Right renal cortex interstitium (tissue), 3 donors: Measurements from ENCODE around the gene PPM1D. TPM values are rescaled to one million over a fixed set of nuclear protein-coding genes. Genes with fewer than 3 reads are reported as not detected.

Experiments
- DNase-seq, 3 donors: peaks; one replicate each; pipeline ENCODE4 v3.0.0-alpha.2; 2013; ENCODE audit warnings: low read depth in 3 of 3, low spot score in 2 of 3
- polyA plus RNA-seq, 3 donors: library from polyadenylated mRNA; unstranded; fragments of 120-200 nt; gene quantifications; one replicate each; pipeline ENCODE4 v1.2.1, GENCODE V29; 2013; ENCODE audit not compliant: insufficient read length in 3 of 3

PPM1D gene
- polyA plus RNA-seq, 3 donors = 25.2 to 26.0 (median 25.3) TPM

DNA sequence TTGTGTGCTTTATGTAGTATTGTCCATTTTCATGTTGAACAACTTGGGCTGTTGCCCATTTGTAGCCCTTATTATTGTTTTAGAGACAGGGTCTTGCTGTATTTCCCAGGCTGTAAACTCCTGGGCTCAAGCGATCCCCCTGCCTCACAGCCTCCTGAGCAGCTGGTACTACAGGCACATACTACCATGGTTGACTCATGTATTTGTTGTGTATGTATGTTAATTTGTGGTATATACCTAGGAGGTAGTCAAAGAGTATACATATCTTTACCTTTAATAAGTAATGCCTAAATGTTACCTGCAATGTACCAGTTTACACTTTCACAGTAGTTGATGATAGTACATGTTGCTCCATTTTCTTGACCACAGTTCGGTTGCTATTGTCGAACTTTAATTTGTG is 18.1 kb downstream of the PPM1D start:
- no peak for DNase-seq

DNA sequence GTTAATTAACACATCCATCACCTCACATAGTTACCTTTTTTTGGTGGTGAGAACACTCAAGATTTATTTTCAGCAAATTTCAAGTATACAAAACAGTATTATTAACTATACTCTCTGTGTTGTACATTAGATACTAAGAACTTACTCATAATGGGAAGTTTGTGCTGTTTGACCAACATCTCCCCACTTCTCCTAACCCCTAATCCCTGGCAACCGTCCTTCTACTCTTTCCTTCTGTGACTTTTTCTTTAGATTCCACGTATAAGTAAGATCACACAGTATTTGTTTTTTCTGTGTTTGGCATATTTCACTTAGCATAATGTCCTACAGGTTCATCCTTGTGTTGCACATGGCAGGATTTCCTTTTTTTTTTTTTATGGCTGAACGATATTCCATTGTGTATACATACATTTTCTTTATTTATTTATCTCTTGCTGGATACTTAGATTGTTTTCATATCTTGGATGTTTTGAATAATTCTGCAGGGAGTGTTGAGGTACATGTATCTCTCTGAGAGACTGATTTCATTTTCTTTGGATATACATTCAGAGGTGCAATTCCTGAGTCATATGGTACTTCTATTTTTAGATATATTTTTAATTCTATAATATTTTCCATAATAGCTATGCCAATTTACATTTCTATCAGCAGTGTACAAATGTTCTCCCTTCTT is 19.0 kb downstream of the PPM1D start:
- no peak for DNase-seq

DNA sequence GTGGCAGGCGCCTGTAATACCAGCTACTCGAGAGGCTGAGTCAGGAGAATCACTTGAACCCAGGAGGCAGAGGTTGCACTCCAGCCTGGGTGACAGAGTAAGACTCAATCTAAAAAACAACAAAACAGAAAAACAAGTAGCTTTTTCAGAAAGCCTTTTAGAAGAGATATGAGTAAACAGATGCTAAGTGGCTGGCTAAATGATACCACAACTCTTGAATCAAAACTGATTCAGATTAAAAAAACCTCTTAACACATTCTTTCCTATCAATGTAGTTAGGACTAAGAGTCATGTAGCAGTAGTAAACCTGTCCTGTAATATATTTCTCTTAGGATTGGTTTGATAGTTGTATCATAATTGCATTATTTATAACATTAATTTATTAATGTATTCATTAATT is 23.0 kb downstream of the PPM1D start:
- DNase-seq = no peak

DNA sequence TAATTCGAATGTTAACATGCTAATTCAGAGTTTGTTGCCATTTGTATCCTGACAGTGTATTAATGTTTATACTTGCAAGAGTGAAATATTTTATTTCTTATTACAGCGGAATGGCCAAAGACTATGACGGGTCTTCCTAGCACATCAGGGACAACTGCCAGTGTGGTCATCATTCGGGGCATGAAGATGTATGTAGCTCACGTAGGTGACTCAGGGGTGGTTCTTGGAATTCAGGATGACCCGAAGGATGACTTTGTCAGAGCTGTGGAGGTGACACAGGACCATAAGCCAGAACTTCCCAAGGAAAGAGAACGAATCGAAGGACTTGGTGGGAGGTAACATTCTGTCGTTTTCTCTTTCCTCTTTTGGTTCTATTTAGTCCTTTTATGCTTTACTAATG is 23.4 kb downstream of the PPM1D start:
- DNase-seq = no peak

DNA sequence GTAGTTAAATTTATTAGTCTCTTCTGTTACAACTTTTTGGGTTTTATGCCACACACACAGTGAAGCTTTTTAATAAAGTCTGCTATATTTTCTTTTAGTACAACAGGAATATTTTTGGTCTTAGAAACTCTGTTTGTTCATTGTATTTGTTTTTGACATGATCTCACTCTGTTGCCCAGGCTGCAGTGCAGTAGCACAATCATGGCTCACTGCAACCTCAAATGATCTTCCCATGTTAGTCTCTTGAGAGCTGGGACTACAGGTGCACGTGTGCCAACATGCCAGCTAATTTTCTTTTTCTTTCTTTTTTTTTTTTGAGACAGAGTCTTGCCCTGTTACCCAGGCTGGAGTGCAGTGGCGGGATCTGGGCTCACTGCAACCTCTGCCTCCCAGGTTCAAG is 27.1 kb downstream of the PPM1D start:
- DNase-seq = no peak

DNA sequence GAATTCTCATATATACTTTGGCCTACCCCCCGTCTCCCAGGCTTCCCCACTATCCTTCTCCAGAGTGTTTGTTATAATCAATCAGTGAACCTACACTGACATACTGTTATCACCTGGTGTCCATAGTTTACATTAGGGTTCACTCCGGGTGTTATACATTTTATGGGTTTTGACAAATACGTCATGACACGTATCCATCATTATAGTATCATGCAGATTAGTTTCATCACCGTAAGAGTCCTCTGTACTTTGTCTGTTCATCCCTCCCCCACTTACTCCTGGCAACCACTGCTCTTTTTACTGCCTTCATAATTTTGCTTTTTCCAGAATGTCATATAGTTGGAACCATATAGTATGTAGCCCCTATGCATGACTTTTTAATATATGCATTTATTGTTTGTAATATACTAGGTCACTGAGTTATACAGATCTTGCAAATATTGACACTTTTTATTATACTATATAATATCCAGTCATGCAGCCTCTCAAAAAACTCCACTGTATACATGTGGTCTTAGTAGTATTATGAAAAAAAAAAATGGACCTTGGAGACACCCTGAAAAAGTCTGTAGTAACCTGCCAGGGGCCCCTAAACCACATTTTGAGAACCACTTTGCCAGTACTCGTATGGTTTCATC is 28.4 kb downstream of the PPM1D start:
- DNase-seq = no peak

DNA sequence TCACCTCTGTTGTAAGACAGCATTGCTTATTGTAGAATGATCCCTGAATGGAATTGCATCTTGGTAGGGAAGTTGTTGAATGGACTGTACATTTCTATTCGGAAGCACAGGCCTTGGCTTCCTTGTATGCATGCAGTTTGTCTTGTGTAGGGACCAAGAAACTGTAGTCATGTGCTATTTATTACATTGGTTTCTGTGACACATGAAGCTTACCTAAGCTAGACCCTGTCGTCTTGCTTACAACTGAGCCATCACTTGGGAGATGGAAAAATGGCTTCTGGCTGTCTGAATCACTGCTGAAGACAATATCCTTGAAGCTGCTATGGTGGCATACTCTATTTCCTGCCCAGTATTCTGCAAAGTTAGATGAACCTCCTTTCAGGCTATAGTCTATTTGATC is 29.1 kb downstream of the PPM1D start:
- DNase-seq = no peak

DNA sequence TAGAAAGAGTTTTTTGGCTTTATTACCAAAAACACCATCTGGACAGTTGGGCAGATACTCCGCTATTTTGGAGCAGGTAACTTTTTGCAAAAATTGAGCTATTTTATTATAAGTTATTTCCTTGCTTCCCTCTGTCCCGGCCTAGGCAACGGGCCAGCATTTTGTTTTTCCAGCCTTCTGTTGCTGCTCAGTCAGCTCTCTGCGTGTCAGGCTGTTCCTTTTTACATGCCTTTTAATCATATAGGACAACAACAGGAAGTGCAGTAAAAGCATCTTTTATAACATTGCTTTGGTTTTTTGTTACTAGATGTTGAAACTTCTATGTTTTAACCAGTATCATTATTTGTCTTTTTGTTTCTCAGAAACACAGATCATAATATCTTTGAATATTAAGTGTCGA is 30.4 kb downstream of the PPM1D start:
- DNase-seq = no peak

DNA sequence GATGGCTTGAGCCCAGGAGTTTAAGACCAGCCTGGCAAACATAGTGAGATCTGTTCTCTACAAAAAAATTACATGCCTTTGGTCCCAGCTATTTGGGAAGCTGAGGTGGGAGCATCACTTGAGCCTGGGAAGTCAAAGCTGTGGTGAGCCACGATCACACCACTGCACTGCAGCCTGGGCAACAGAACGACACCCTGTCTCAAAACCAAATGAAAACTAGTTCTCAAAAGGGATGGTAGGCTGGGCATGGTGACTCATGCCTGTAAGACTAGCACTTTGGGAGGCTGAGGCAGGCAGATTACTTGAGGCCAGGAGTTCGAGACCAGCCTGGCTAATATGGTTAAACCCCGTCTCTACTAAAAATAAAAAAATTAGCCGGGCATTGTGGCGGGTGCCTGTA is 31.1 kb downstream of the PPM1D start:
- DNase-seq = no peak

DNA sequence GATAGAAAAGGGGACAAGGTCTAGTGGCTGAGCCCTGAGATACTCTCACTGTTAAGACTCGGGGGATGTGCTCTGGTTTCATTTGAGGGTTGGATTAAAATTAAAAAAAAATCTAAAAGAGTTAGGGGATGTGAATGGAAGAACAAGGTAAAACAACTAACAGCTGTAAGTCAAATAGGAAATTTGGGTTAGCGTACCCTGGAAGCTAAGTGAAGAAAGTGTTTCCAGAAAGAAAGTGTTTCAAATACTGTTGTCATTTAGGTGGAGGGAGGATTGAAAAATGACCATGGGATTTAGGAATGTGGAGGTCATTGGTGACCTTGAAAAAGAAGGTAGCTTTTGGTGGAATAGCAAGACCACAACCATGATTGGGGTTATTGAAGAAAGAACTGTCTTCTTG is 37.7 kb downstream of the PPM1D start:
- DNase-seq = no peak

DNA sequence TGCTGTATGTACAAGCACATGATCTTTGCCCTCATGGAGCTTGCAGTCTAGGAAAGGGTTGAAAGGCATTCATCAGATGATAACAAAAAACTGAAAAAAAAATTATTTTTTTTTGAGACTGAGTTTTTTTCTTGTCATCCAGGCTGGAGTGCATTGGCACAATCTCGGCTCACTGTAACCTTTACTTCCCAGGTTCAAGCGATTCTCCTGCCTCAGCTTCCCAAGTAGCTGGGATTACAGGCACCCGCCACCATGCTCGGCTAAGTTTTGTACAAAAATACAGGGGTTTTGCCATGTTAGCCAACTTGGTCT is 39.0 kb downstream of the PPM1D start:
- no peak for DNase-seq

DNA sequence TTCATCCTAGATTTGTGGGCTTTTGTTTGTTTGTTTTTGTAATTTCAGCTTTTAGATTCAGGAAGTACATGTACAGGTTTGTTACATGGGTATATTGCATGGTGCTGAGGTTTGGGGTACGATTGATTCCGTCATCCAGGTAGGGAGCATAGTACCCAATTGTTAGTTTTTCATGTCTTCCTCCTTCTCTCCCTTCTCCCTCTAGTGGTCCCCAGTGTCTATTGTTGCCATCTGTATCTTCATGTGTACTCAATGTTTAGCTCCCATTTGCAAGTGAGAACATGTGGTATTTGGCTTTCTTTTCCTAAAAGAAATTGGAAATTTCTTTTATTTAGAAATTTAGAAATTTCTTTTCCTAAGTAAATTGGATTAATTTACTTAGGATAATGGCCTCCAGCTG is 40.5 kb downstream of the PPM1D start:
- DNase-seq = no peak

DNA sequence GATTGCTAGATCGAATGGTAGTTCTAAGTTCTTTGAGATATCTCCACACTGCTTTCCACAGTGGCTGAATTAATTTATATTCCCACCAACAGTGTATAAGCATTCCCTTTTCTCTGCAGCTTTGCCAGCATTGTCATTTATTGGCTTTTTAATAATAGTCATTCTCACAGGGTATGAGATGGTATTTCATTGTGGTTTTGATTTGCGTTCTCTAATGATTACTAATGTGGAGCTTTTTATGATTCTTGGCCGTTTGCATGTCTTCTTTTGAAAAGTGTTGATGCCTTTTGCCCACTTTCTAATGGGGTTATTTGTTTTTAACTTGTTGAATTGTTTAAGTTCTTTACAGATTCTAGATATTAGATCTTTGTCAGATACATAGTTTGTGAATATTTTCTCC is 41.1 kb downstream of the PPM1D start:
- no peak for DNase-seq

DNA sequence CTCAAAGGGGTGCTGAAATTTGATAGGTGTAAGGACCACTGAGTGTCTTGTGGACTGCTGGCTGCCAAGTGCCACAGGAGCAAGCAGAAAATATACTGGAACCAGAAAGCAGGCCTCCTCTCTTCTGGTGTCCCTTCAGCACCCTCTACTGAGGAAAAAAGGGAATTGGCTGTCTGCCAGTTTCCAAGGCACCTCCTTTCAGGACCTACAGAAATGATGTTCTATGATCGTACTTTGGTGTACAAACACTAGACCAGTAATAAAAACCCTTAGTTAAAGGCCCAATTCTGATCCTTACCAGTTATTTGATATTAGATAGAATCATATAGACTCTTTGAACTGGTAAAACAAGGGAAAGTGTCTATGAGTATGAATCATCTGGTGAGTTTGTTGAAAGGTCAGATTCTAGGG is 41.8 kb downstream of the PPM1D start:
- peak; percentile 49 to 70 (median 68) for DNase-seq

DNA sequence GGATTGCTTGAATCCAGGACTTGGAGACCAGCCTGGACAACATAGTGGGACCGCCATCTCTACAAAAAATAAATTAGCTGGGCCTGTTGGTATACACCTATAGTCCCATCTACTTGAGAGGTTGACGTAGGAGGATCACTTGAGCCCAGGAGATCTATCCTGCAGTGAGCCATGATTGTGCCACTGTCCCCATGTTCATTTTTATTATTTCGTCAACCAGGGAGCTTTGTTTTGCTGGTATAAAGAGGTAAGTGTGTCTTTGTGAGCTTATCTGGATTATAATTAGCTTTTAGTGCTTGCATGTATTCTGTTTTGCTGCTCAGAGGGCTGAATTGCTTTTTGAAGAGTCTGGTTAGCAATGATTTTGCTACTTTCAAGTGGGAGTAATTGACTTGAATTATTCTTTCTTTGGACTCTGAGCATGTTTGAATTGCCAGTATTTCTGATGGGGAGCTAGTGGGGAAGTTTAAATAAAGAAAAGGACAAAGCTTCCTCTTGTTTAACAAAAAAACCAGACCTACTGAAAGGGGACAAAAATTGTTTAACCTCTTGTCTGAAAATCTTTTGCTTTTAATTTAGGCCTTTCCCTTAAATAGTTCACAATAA is 46.0 kb downstream of the PPM1D start:
- no peak for DNase-seq

DNA sequence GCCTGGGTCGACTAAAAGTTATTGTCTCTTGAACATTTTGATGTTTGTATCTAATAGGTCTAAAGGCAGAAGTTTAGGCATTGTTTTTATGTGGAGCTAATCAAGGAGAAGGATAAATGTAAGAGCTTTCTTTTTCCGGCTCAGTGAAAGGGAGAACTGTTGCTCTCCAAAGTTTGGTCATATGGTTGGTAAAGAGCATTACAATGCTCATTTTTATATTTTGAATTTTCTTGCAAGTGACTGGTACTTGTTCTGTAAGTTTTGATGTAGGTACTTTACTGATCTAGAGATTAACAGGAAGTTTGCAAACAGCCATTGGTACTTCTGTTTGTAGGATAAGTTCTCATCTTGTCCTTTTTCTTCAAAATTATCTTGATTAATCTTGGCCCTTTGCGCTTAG is 46.7 kb downstream of the PPM1D start:
- DNase-seq = no peak

DNA sequence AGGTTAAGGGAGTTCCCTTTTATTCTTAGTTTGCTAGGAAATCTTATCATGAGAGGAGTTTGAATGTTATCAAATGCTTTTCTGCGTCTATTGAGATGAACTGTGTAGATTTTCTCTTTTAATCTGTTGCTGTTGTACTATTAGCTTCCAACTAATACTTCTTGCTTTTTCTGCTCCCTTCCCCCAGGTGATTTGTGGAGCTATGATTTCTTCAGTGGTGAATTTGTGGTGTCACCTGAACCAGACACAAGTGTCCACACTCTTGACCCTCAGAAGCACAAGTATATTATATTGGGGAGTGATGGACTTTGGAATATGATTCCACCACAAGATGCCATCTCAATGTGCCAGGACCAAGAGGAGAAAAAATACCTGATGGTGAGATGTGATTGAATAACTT is 47.7 kb downstream of the PPM1D start:
- DNase-seq = no peak

DNA sequence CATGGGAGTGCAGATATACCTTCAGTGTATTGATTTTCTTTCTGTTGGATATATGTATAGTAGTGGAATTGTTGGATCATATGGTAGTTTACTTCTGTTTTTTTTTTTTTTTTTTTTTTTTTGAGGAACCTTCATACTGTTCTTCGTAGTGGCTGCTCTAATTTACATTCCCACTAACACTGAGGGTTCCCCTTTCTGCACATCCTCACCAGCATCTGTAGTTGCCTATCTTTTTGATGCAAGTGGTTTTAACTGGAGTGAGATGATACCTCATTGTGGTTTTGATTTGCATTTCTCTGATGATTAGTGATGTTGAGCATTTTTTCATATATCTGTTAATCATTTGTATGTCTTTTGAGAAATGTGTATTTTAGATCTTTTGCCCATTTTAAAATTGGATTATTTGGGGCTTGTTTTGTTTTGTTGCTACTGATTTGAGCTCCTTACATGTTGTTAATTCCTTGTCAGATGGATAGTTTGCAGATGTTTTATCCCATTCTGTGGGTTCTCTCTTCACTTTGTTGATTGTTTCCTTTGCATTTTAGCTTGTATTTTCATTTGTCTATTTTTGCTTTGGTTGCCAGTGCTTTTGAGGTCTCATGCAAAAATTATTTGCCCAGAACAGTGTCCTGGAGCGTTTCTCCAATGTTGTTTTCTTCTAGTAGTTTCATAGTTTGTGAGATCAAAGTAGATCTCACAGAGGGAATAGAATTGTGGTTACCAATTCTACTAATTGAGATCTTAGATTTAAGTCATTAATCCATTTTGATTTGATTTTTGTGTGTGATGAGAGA is 52.7 kb downstream of the PPM1D start:
- DNase-seq = no peak

DNA sequence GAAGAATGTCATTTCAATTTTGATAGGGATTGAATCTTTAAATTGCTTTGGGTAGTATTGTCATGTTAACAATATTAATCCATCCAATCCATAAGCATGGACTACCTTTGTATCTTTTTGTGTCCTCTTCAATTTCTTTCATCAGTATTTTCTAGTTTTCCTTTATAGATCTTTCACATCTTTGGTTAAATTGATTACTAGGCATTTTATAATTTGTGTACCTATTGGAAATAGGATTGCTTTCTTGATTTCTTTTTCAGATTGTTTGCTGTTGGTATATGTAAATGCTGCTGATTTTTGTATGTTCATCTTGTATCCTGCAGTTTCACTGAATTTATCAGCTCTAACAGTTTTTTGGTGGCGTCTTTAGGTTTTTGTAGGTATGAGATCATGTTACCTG is 53.6 kb downstream of the PPM1D start:
- no peak for DNase-seq

DNA sequence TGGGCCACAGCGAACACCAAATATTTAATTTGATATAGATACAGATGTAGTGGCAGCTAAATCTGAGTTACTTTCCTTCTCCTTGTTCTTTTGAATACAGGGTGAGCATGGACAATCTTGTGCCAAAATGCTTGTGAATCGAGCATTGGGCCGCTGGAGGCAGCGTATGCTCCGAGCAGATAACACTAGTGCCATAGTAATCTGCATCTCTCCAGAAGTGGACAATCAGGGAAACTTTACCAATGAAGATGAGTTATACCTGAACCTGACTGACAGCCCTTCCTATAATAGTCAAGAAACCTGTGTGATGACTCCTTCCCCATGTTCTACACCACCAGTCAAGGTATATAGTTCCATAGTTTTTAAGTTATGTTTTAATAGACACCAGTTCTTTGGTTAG is 56.5 kb downstream of the PPM1D start:
- DNase-seq = no peak

DNA sequence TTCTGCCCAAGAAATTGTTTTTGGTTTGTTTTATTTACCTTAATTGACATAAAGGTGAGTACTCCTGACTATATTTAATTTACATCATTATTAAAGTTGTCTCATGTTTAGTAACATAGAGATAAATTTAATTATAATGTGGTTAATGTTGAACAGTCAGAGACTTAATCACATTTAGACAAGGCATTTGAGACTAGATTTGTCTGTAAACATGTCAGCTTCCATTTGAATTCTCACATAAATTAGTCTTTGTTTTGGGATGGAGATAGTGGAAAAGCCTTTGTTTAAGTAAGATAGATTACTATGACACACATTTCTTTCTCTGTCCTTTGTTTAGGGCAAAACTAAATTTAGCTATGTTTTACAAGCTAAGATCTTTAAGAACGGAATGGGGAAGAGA is 59.2 kb downstream of the PPM1D start:
- DNase-seq = no peak

DNA sequence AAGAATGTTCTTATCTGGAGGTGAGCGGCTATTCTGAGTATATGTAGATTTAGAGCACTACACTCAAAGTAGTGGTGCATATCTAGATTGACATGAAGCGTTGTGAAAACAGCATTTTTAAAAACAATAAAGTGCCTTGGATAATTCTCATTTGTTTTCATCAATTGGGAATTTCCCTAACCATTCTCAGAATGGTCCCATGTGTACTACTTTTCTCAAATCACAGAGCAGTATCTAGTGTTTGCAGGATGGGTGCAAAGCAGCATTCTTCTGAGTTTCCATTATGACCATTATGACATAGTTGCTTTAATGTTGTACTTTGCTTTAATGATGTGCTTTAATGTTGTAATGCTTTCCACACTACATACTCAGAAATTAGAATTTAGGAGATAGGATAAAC is 61.5 kb downstream of the PPM1D start:
- no peak for DNase-seq
